Measurements from ENCODE around the gene TMPO. TPM values are rescaled to one million over a fixed set of nuclear protein-coding genes. Genes with fewer than 3 reads are reported as not detected.
A peak's percentile ranks its signal among the peaks of the same experiment; 100 is the strongest.

TMPO gene
- total RNA-seq, 1 experiment from 2014 or later, result 202 TPM

DNA sequence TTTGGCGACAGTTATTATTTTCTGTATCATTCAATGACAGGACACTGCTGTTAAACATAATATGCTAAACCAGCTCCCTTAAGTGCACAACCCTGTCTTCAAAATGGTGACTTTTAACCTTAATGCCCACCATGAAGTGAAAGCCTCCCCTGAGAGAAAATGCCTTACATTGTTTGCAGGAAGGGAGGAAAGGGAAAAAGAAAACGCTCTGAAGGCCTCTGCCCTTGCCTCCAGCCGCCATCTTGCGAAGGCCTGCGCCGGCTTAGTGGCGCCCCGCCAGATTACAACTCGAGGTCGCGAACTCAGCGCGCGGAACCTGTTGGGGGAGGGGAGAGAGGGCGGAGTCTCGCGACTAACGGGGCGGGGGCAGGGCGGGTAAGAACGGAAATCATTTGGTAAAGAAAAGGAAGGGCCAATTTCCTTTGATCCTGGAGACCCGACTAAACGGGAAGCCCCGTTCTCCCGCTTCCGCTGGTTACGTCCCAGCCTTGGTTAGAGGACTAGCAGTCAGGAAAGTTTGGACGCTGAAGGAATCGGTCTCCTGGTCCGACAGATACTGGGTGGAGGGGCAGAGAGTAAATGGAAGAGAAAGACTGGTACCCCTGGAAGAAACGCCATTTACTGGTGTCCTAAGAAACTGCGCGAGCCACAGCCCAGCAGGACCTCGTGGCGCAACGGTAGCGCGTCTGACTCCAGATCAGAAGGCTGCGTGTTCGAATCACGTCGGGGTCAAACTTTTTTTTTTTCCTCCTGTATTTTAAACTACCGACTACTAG is 11.6 kb upstream of the TMPO start:
- H3K27ac Mint-ChIP-seq, result peak overlapping the region; percentile 99 to 100 (median 99)
- Histone ChIP-seq H3K79me2 (ENCODE audit: insufficient read depth, low read length) (no peaks in the 10 kb centered on the region), H2BK5ac (ENCODE audit: insufficient read length, low read length) (no peak overlapping the region), H4K8ac (replicated peaks; ENCODE audit: insufficient read length, low read depth, low read length) (no peak overlapping the region), H3K23ac (ENCODE audit: insufficient read length, low read depth, low read length) (no peak overlapping the region), H2AFZ (ENCODE audit: low read length) (peak overlapping the region; percentile 99), H3K9me3 (ENCODE audit: control insufficient read depth, low read depth, low read length) (no peaks in the 10 kb centered on the region), H3K27ac (ENCODE audit: insufficient read length, low read depth, low read length) (peak overlapping the region; percentile 95), H3K4me1 (ENCODE audit: insufficient read depth, low read length) (no peaks in the 10 kb centered on the region), H3K9ac (ENCODE audit: extremely low read depth, insufficient read length, low read length) (peak overlapping the region; percentile 97), H2BK120ac (ENCODE audit: low read depth, low read length, poor library complexity, severe bottlenecking) (no peak overlapping the region), H3K14ac (ENCODE audit: insufficient read depth, low read length) (peak overlapping the region; percentile 96; the same call in 1 of the 2 replicates), H3K23me2 (ENCODE audit: insufficient read length, low read depth, low read length, poor library complexity, severe bottlenecking) (no peaks in the 10 kb centered on the region), H4K5ac (ENCODE audit: insufficient read length, low read depth, low read length) (peak overlapping the region; percentile 73), H3K56ac (ENCODE audit: insufficient read length, low read depth, low read length) (peak overlapping the region; percentile 53), H3K79me1 (ENCODE audit: insufficient read depth, low read depth, low read length, poor library complexity, severe bottlenecking) (no peaks in the 10 kb centered on the region), H3K27me3 (ENCODE audit: insufficient read depth, low read length) (no peaks in the 10 kb centered on the region), H2BK12ac (ENCODE audit: insufficient read length, low read depth, low read length) (peak overlapping the region; percentile 93), H4K20me1 (ENCODE audit: control insufficient read depth, insufficient read depth, insufficient read length) (no peaks in the 10 kb centered on the region), H3T11ph (ENCODE audit: low read length) (no peak overlapping the region), H2BK20ac (ENCODE audit: low read depth, low read length, poor library complexity, severe bottlenecking) (no peak overlapping the region), H2BK15ac (ENCODE audit: low read depth, low read length) (no peak overlapping the region), H3K18ac (ENCODE audit: insufficient read length, low read depth, low read length) (peak overlapping the region; percentile 99), H4K91ac (ENCODE audit: insufficient read length, low read depth, low read length) (no peak overlapping the region), H3K4me2 (ENCODE audit: insufficient read depth, insufficient read length, low read length) (peak overlapping the region; percentile 65), H3K4ac (ENCODE audit: low read depth, low read length) (no peak overlapping the region), H2AK5ac (ENCODE audit: insufficient read length, low read length) (no peak overlapping the region)
- peaks cover 10% of the 10 kb centered on the region for H3K27me3 Mint-ChIP-seq (ENCODE audit: low read depth)
- TF ChIP-seq, protein P1, sequence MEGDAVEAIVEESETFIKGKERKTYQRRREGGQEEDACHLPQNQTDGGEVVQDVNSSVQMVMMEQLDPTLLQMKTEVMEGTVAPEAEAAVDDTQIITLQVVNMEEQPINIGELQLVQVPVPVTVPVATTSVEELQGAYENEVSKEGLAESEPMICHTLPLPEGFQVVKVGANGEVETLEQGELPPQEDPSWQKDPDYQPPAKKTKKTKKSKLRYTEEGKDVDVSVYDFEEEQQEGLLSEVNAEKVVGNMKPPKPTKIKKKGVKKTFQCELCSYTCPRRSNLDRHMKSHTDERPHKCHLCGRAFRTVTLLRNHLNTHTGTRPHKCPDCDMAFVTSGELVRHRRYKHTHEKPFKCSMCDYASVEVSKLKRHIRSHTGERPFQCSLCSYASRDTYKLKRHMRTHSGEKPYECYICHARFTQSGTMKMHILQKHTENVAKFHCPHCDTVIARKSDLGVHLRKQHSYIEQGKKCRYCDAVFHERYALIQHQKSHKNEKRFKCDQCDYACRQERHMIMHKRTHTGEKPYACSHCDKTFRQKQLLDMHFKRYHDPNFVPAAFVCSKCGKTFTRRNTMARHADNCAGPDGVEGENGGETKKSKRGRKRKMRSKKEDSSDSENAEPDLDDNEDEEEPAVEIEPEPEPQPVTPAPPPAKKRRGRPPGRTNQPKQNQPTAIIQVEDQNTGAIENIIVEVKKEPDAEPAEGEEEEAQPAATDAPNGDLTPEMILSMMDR (conservative IDR thresholded peaks at IDR 0.05), result no peak
- WGBS (ENCODE audit: extremely low coverage, insufficient read length, low lambda C conversion rate), result no CpG with 5 or more reads among the region's 43 CpGs
- DNase-seq, result peak; percentile 96
- H3K9me3 Mint-ChIP-seq, result peaks cover 6 to 10% of the 10 kb centered on the region in 2 experiments; a peak in 3 of 5 replicates
- H3K4me3 Mint-ChIP-seq, result peak overlapping the region; percentile 95 to 97
- peaks cover 2 to 5% of the 10 kb centered on the region in 2 experiments; a peak in 3 of 4 replicates for H3K4me1 Mint-ChIP-seq
- peaks cover 0 to 3% (median 2%) of the 10 kb centered on the region in 3 experiments; a peak in 2 of 7 replicates for H3K36me3 Mint-ChIP-seq (ENCODE audit: insufficient read depth in 1 of 3, low read depth in 3 of 3)
